GM12801 (cell line): ENCODE results near the gene NPHS1.

ENCODE experiments used
- CTCF ChIP-seq: IDR thresholded peaks from one replicate; pipeline ENCODE4 v1.5.1; 2011; ENCODE audit warnings: control low read depth; ENCODE audit not compliant: insufficient read length; ENCODE audit errors: extremely low read depth

The NPHS1 gene

GRCh38 chr19:35828692-35829301, 23.5 kb downstream of the NPHS1 start:
- no peak for TF ChIP-seq CTCF

- TF ChIP-seq CTCF: no peak
Observed at GRCh38 chr19:35824150-35824549, 28.2 kb downstream of the NPHS1 start.

GRCh38 chr19:35822579-35822978, 29.7 kb downstream of the NPHS1 start:
- TF ChIP-seq CTCF: no peak

GRCh38 chr19:35818445-35818844, 33.9 kb downstream of the NPHS1 start:
- TF ChIP-seq CTCF: no peak

GRCh38 chr19:35816846-35817245, 35.5 kb downstream of the NPHS1 start:
- TF ChIP-seq CTCF: no peak

- no peak for TF ChIP-seq CTCF
Observed at GRCh38 chr19:35816262-35816661, 36.0 kb downstream of the NPHS1 start.

- no peak for TF ChIP-seq CTCF
Observed at GRCh38 chr19:35813043-35813890, 39.0 kb downstream of the NPHS1 start.
